ENCODE results near the gene ZBTB17.

GRCh38 chr1:15941044-15941840 is 34.7 kb downstream of the ZBTB17 start:
- no peak for TF ChIP-seq TAF1 (IDR thresholded peaks at IDR 0.05; ENCODE audit: borderline replicate concordance, insufficient read depth, low read length)
- TF ChIP-seq SIN3A (IDR thresholded peaks at IDR 0.05; ENCODE audit: borderline replicate concordance, insufficient read depth, low read length) = no peak

Measured in PFSK-1 (cell line).